Naive thymus-derived CD4-positive, alpha-beta T cell (primary cell): ENCODE results near the gene ATF6. TPM values are rescaled to one million over a fixed set of nuclear protein-coding genes. Genes with fewer than 3 reads are reported as not detected.
"Not testable (repeated sequence)": the region's sequence is repeated elsewhere in the genome, so short reads cannot be mapped to it uniquely, and the experiment has no call there.

Experiments used
- ATAC-seq: fragments of 150-1000 bp; cut with Tn5 transposase; 2 replicates; pipeline ENCODE4 v1.10.0; 2021; ENCODE audit warnings: mild to moderate bottlenecking, moderate library complexity
- CTCF ChIA-PET: fragments of 350-600 bp; sonication (Branson Sonifier 250); formaldehyde crosslinking; loops from one replicate; lab custom pipeline; 2021; ENCODE audit warnings: antibody characterized with exemption; lab: Charles Lee
- POLR2A ChIA-PET: fragments of 350-600 bp; sonication (Branson Sonifier 250); formaldehyde crosslinking; loops from one replicate; lab custom pipeline; 2021; ENCODE audit warnings: antibody characterized with exemption, inconsistent platforms; lab: Charles Lee
- DNase-seq, 9 donors: peaks; one replicate each; pipeline versions ENCODE4 v3.0.0 to v3.0.0-alpha.2; 2020 to 2022; ENCODE audit warnings: mixed read lengths in 1 of 9
- H3K27ac ChIP-seq: one replicate; pipeline ENCODE4 v1.7.0; 2013; ENCODE audit warnings: mild to moderate bottlenecking, low read depth, low read length, moderate library complexity
- H3K27me3 ChIP-seq, 2 donors: one replicate each; pipeline ENCODE4 v1.7.0; 2013; ENCODE audit warnings: low read length in 2 of 2, mild to moderate bottlenecking in 2 of 2, moderate library complexity in 2 of 2; ENCODE audit not compliant: control insufficient read depth in 2 of 2, insufficient read depth in 2 of 2
- H3K36me3 ChIP-seq, 3 experiments: 1 replicate in 2 of 3; 2 replicates in 1 of 3; pipeline ENCODE4 v1.7.0; 2013; ENCODE audit warnings: low read length in 3 of 3, mild to moderate bottlenecking in 3 of 3, moderate library complexity in 1 of 3; ENCODE audit not compliant: insufficient read depth in 3 of 3, control insufficient read depth in 2 of 3
- H3K4me1 ChIP-seq, 2 donors: one replicate each; pipeline ENCODE4 v1.7.0; 2013; ENCODE audit warnings: low read length in 2 of 2, mild to moderate bottlenecking in 2 of 2, moderate library complexity in 1 of 2; ENCODE audit not compliant: control insufficient read depth in 2 of 2, insufficient read depth in 2 of 2
- H3K4me3 ChIP-seq: 2 replicates; pipeline ENCODE4 v1.7.0; 2013; ENCODE audit warnings: mild to moderate bottlenecking, low read length
- H3K9me3 ChIP-seq, 3 experiments: 1 replicate in 2 of 3; 2 replicates in 1 of 3; pipeline ENCODE4 v1.7.0; 2013; ENCODE audit warnings: low read length in 3 of 3; ENCODE audit not compliant: control insufficient read depth in 2 of 3
- H3K27ac Mint-ChIP-seq, 9 donors: one replicate each; pipeline ENCODE4 v1.8.0; 2020 to 2022; ENCODE audit warnings: mixed read lengths in 9 of 9, mild to moderate bottlenecking in 8 of 9, moderate library complexity in 5 of 9, inconsistent platforms in 2 of 9
- H3K27me3 Mint-ChIP-seq, 5 donors: one replicate each; pipeline ENCODE4 v1.8.0; 2021 to 2022; ENCODE audit warnings: mixed read lengths in 5 of 5, mild to moderate bottlenecking in 1 of 5
- H3K36me3 Mint-ChIP-seq, 5 donors: one replicate each; pipeline ENCODE4 v1.8.0; 2020 to 2022; ENCODE audit warnings: mixed read lengths in 5 of 5, mild to moderate bottlenecking in 3 of 5, inconsistent platforms in 1 of 5
- H3K4me1 Mint-ChIP-seq, 7 donors: one replicate each; pipeline ENCODE4 v1.8.0; 2020 to 2022; ENCODE audit warnings: mixed read lengths in 7 of 7, mild to moderate bottlenecking in 3 of 7, inconsistent platforms in 1 of 7
- H3K4me3 Mint-ChIP-seq, 10 donors: one replicate each; pipeline ENCODE4 v1.8.0; 2020 to 2022; ENCODE audit warnings: mild to moderate bottlenecking in 10 of 10, mixed read lengths in 10 of 10, moderate library complexity in 6 of 10, inconsistent platforms in 2 of 10
- H3K9me3 Mint-ChIP-seq, 11 donors: one replicate each; pipeline ENCODE4 v1.8.0; 2020 to 2022; ENCODE audit warnings: mixed read lengths in 11 of 11, mild to moderate bottlenecking in 4 of 11, inconsistent platforms in 1 of 11, moderate library complexity in 1 of 11
- intact Hi-C, 2 donors: fragments of 100-400 bp; cut with micrococcal nuclease; formaldehyde crosslinking; loops; one replicate each; pipeline ENCODE4 v1.15.1; 2023
- polyA plus RNA-seq, 2 donors: library from polyadenylated mRNA; unstranded; fragments of 300-500 nt; fragmentation: Illumina TruSeq; gene quantifications; one replicate each; pipeline ENCODE4 v1.2.3, GENCODE V29; 2021
- total RNA-seq, 6 experiments: library from RNA in 5 of 6; stranded (reverse) in 5 of 6; gene quantifications; 1 replicate in 5 of 6; 2 replicates in 1 of 6; pipeline ENCODE4 v1.2.3 and lab custom pipeline; 2021 to 2026

ATF6 gene
- total and polyA plus RNA-seq, 7 experiments from 2014 or later = 17.9 to 27.5 (median 22.5) TPM

DNA sequence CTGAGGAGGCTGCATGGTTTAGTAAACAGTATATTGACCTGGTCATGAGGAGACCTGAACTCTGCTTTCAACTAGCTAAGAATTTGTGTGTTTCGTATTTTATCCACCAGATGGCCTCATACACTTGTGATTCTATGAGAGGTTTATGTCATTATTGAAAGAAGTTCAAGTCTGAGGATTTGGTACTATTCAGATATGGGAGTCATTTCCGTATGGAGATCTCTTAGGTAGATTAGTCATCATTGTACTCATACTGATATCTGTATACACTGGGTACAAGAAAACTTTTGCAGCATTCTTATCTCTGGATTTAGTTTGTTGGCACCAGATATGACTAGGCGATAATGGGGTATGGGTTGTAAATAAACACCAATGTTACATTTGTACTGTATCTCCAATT is 26.6 kb downstream of the ATF6 start:
- H3K9me3 Mint-ChIP-seq = no peaks in the 10 kb centered on the region
- no peak overlapping the region for H3K27ac Mint-ChIP-seq
- H3K4me3 Mint-ChIP-seq = no peak overlapping the region
- H3K4me1 Mint-ChIP-seq = peaks cover 0 to 26% (median 5%) of the 10 kb centered on the region in 7 donors
- POLR2A ChIA-PET = no interaction called here
- DNase-seq (peak in 7 of 9 donors; percentile 18 to 56 (median 41)), ATAC-seq (peak; percentile 76)
- no peak overlapping the region for H3K4me3 ChIP-seq
- no peaks in the 10 kb centered on the region for H3K27me3 ChIP-seq
- H3K36me3 Mint-ChIP-seq = peaks cover 19 to 55% (median 28%) of the 10 kb centered on the region in 5 donors
- intact Hi-C loops = loop anchor here (1.0 to 10.0 kb wide), 6 partner anchors 72 to 600 kb away; no protein-coding TSS in a partner anchor
- H3K36me3 ChIP-seq = peaks cover 18 to 64% (median 23%) of the 10 kb centered on the region in 3 experiments
- H3K27me3 Mint-ChIP-seq = no peaks in the 10 kb centered on the region
- H3K9me3 ChIP-seq = no peaks in the 10 kb centered on the region
- no peak overlapping the region for H3K27ac ChIP-seq
- CTCF ChIA-PET = interaction anchor here (0.6 to 4.1 kb wide), 24 partner anchors 9 to 252 kb away, joined by 3 to 136 read pairs (median 4); partner anchors contain the start of gene OLFML2B
- H3K4me1 ChIP-seq = no peaks in the 10 kb centered on the region

DNA sequence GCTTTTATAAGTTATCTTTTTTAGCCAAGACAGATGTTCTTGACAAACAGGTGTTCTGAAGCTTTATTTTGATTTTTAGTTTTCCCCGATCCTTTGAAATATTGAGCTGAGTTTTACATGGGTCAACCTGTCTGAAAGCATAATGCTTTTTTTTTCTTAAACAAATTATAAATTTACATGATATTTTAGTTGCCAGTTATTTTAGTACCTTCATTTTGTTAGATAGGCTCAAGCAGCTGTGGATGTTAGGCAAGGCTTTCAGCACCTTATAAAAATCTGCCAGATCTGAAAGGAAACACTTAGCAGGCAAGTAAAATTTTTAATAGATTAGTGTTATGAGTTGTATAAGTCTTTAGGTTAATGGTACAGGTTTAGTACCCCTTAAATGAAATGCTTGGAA is 33.7 kb downstream of the ATF6 start:
- Histone ChIP-seq H3K9me3 (no peaks in the 10 kb centered on the region), H3K36me3 (peaks cover 9 to 48% (median 20%) of the 10 kb centered on the region in 3 experiments), H3K4me1 (no peaks in the 10 kb centered on the region), H3K4me3 (no peak overlapping the region), H3K27ac (no peak overlapping the region), H3K27me3 (no peaks in the 10 kb centered on the region)
- Mint-ChIP-seq H3K27me3 (no peaks in the 10 kb centered on the region), H3K36me3 (peaks cover 21 to 64% (median 25%) of the 10 kb centered on the region in 5 donors), H3K9me3 (no peaks in the 10 kb centered on the region), H3K27ac (no peak overlapping the region), H3K4me1 (peaks cover 0 to 12% (median 9%) of the 10 kb centered on the region in 7 donors), H3K4me3 (no peak overlapping the region)
- POLR2A ChIA-PET = no interaction called here
- intact Hi-C loops = loop anchor here (10.0 kb wide), 2 partner anchors 65 to 475 kb away; no protein-coding TSS in a partner anchor
- CTCF ChIA-PET = interaction anchor here (0.6 kb wide), 1 partner anchor 11 kb away, joined by 3 read pairs; no protein-coding TSS in a partner anchor
- no peak for ATAC-seq
- no peak for DNase-seq

DNA sequence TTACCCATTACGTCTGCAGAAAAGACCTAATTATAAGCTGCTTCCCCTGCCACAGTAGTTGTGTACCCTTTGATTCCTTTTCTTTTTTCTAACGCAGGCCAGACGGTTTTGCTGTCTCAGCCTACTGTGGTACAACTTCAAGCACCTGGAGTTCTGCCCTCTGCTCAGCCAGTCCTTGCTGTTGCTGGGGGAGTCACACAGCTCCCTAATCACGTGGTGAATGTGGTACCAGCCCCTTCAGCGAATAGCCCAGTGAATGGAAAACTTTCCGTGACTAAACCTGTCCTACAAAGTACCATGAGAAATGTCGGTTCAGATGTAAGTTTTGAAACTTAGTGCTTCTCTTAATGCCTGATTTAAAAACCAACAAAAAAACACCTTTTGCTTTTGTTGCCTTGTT is 35.8 kb downstream of the ATF6 start:
- Histone ChIP-seq H3K9me3 (no peaks in the 10 kb centered on the region), H3K4me3 (no peak overlapping the region), H3K27me3 (no peaks in the 10 kb centered on the region), H3K36me3 (peaks cover 9 to 43% (median 14%) of the 10 kb centered on the region in 3 experiments), H3K27ac (no peak overlapping the region), H3K4me1 (no peaks in the 10 kb centered on the region)
- CTCF ChIA-PET = interaction anchor here (1.8 to 2.2 kb wide), 2 partner anchors 9 to 236 kb away, joined by 5 to 7 read pairs; no protein-coding TSS in a partner anchor
- Mint-ChIP-seq H3K9me3 (no peaks in the 10 kb centered on the region), H3K36me3 (peaks cover 20 to 55% (median 27%) of the 10 kb centered on the region in 5 donors), H3K27ac (peak overlapping the region in 2 of 9 donors; percentile 9 to 24), H3K27me3 (no peaks in the 10 kb centered on the region), H3K4me3 (no peak overlapping the region), H3K4me1 (peaks cover 3 to 25% (median 15%) of the 10 kb centered on the region in 7 donors)
- intact Hi-C loops = no loop called here
- no peak for DNase-seq
- no peak for ATAC-seq
- POLR2A ChIA-PET = no interaction called here

DNA sequence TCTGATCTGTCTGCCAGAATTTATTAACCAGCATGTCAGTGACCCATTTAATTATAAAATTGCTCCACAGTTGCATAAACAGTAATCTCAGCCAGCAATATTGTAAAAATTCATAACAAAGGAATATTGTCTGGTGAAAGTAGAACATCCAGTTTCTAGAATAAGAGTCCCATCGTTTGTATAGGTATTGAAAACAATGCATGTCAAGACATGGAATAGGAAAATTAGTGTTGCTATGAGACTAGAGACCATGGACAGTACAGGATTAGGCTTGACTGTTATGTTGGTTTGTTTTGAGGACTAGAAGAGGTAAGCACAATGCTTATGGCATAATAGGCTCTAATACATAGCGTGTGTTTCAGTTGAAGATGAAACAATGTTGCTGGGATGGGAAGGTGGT is 37.1 kb downstream of the ATF6 start:
- no peak overlapping the region for H3K4me3 Mint-ChIP-seq
- Histone ChIP-seq H3K27me3 (no peaks in the 10 kb centered on the region), H3K27ac (no peak overlapping the region), H3K4me1 (no peaks in the 10 kb centered on the region), H3K4me3 (no peak overlapping the region), H3K36me3 (peaks cover 4 to 34% (median 14%) of the 10 kb centered on the region in 3 experiments), H3K9me3 (no peaks in the 10 kb centered on the region)
- peaks cover 3 to 30% (median 19%) of the 10 kb centered on the region in 7 donors for H3K4me1 Mint-ChIP-seq
- peaks cover 9 to 49% (median 28%) of the 10 kb centered on the region in 5 donors for H3K36me3 Mint-ChIP-seq
- DNase-seq (no peak), ATAC-seq (no peak)
- no peaks in the 10 kb centered on the region for H3K9me3 Mint-ChIP-seq
- intact Hi-C loops = no loop called here
- H3K27me3 Mint-ChIP-seq = no peaks in the 10 kb centered on the region
- peak overlapping the region in 2 of 9 donors; percentile 14 to 46 for H3K27ac Mint-ChIP-seq
- ChIA-PET POLR2A (no interaction called here), CTCF (interaction anchor here (1.8 to 2.2 kb wide), 2 partner anchors 10 to 234 kb away, joined by 5 to 7 read pairs; no protein-coding TSS in a partner anchor)

DNA sequence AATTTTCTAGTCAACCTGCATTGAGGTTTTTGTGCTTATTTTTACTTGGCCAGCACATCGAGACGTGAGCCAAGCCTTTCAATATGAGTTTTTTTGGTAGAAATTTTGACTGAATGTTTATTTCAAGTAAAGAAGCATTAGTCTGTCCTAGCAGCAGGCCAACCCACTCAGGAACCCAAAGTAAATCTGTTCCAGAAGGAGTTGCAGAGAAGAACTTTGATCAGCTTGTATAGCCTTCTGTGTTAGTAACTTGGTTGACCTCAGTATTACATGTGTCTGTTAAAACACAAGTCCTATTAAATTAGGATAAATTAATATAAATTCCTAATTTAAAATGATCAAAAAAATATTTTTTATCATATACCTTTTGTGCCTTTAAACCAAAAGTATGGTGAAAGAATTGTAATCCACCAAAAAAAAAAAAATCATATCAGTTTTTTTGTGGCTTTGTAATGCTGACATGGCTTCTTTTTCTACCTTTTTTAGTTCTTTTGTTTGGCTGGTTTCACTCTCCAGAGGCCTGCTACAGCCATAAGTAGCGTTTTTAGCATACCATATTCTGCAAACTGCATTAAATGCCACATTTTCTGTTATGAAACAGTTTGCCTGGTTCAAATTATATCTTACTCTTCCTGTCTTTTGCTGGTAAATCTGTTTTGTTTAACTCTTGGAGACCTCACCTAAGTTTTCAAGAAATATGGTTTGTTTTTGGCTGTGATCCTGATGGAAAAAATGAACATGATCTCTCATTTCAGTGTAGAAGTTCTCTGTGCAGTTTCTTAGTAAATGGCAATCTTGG is 39.5 kb downstream of the ATF6 start:
- Histone ChIP-seq H3K4me3 (no peak overlapping the region), H3K9me3 (no peaks in the 10 kb centered on the region), H3K27me3 (no peaks in the 10 kb centered on the region), H3K36me3 (peaks cover 4 to 31% (median 10%) of the 10 kb centered on the region in 3 experiments), H3K4me1 (no peaks in the 10 kb centered on the region), H3K27ac (no peak overlapping the region)
- H3K27me3 Mint-ChIP-seq = no peaks in the 10 kb centered on the region
- intact Hi-C loops = loop anchor here in 1 of 2 donors (5.0 kb wide), 1 partner anchor 37 kb away; no protein-coding TSS in a partner anchor
- H3K27ac Mint-ChIP-seq = peak overlapping the region in 6 of 9 donors; percentile 9 to 71 (median 50)
- ChIA-PET POLR2A (no interaction called here), CTCF (no interaction called here)
- H3K36me3 Mint-ChIP-seq = peaks cover 16 to 56% (median 43%) of the 10 kb centered on the region in 5 donors
- no peak for ATAC-seq
- no peak overlapping the region for H3K4me3 Mint-ChIP-seq
- no peak for DNase-seq
- H3K4me1 Mint-ChIP-seq = peaks cover 3 to 33% (median 19%) of the 10 kb centered on the region in 7 donors
- peaks cover 0 to 16% (median 11%) of the 10 kb centered on the region in 11 donors for H3K9me3 Mint-ChIP-seq

DNA sequence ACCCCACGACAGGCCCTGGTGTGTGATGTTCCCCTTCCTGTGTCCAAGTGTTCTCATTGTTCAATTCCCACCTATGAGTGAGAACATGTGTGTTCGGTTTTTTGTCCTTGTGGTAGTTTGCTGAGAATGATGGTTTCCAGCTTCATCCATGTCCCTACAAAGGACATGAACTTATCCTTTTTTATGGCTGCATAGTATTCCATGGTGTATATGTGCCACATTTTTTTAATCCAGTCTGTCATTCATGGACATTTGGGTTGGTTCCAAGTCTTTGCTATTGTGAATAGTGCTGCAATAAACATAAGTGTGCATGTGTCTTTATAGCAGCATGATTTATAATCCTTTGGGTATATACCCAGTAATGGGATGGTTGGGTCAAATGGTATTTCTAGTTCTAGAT is 43.1 kb downstream of the ATF6 start:
- DNase-seq, ATAC-seq, H3K4me3 ChIP-seq, POLR2A ChIA-PET, H3K27me3 ChIP-seq, H3K27ac ChIP-seq, H3K4me3 Mint-ChIP-seq, H3K4me1 ChIP-seq, H3K9me3 ChIP-seq, CTCF ChIA-PET, H3K27me3 Mint-ChIP-seq: not testable (repeated sequence)
- H3K27ac Mint-ChIP-seq = peak overlapping the region in 1 of 9 donors; percentile 12
- peaks cover 0 to 31% (median 0%) of the 10 kb centered on the region in 3 experiments for H3K36me3 ChIP-seq
- peaks cover 11 to 61% (median 51%) of the 10 kb centered on the region in 5 donors for H3K36me3 Mint-ChIP-seq
- intact Hi-C loops = loop anchor here in 1 of 2 donors (5.0 kb wide), 1 partner anchor 33 kb away; no protein-coding TSS in a partner anchor
- H3K4me1 Mint-ChIP-seq = peaks cover 3 to 29% (median 17%) of the 10 kb centered on the region in 7 donors
- peaks cover 0 to 21% (median 13%) of the 10 kb centered on the region in 11 donors for H3K9me3 Mint-ChIP-seq
